Measurements from ENCODE around the gene UBE2J1. TPM values are rescaled to one million over a fixed set of nuclear protein-coding genes. Genes with fewer than 3 reads are reported as not detected.
"Not testable (repeated sequence)": the region's sequence is repeated elsewhere in the genome, so short reads cannot be mapped to it uniquely, and the experiment has no call there.

Gene UBE2J1
- 30.6 and 32.0 TPM in 2 replicates for total RNA-seq (ENCODE audit: low replicate concordance)
- long read RNA-seq, full-length matches to known transcripts: 8 of 32 reads
- long read RNA-seq, partial matches to known transcripts: 10 of 32 reads
- long read RNA-seq, other reads (novel, unspliced or antisense): 14 of 32 reads

GRCh38 chr6:89352278-89353117 is at the start of gene UBE2J1:
UBE2J1 (minus strand) TSS chr6:89352722; CDS start chr6:89352569, 153 bp downstream.
- H3K9me3 Mint-ChIP-seq: no peaks in the 10 kb centered on the region
- peak; percentile 90 for DNase-seq (ENCODE audit: extremely low spot score, unreplicated experiment)
- H3K27ac Mint-ChIP-seq: peak within 1 kb of the TSS; percentile 98
- peak within 1 kb of the TSS; percentile 97 for H3K4me3 Mint-ChIP-seq
- peaks cover 7% of the 10 kb centered on the region for H3K36me3 Mint-ChIP-seq
- peaks cover 47% of the 10 kb centered on the region for H3K4me1 Mint-ChIP-seq (ENCODE audit: unreplicated experiment)
- TF ChIP-seq, protein P1, sequence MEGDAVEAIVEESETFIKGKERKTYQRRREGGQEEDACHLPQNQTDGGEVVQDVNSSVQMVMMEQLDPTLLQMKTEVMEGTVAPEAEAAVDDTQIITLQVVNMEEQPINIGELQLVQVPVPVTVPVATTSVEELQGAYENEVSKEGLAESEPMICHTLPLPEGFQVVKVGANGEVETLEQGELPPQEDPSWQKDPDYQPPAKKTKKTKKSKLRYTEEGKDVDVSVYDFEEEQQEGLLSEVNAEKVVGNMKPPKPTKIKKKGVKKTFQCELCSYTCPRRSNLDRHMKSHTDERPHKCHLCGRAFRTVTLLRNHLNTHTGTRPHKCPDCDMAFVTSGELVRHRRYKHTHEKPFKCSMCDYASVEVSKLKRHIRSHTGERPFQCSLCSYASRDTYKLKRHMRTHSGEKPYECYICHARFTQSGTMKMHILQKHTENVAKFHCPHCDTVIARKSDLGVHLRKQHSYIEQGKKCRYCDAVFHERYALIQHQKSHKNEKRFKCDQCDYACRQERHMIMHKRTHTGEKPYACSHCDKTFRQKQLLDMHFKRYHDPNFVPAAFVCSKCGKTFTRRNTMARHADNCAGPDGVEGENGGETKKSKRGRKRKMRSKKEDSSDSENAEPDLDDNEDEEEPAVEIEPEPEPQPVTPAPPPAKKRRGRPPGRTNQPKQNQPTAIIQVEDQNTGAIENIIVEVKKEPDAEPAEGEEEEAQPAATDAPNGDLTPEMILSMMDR (conservative IDR thresholded peaks at IDR 0.05): no peak
- no peaks in the 10 kb centered on the region for H3K27me3 Mint-ChIP-seq

DNA sequence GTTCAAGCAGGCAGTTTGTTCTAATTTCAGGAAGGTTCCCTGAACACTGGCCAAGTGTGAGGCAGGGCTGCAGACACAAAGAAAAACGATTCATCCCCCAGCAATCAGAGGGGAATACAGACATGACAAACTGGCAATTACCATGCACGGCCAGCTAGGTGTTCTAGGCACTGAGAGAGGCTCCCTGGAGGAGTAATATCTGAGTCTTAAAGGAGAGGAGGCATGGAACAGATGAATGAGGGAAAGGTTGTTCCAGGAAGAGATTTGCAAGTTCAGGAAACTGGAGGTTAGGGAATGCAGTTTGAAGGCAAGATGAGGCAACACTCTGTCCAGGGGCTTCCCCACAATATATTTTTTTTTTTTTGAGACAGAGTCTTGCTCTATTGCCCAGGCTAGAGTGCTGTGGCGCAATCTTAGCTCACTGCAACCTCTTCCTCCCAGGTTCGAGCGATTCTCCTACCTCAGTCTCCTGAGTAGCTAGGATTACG is 48.4 kb upstream of the UBE2J1 start:
- DNase-seq (ENCODE audit: extremely low spot score, unreplicated experiment): no peak
- Mint-ChIP-seq H3K27me3 (peaks cover 1% of the 10 kb centered on the region), H3K27ac (peak overlapping the region; percentile 24), H3K36me3 (peaks cover 4% of the 10 kb centered on the region), H3K9me3 (no peaks in the 10 kb centered on the region), H3K4me1 (ENCODE audit: unreplicated experiment) (peaks cover 8% of the 10 kb centered on the region), H3K4me3 (no peak overlapping the region)
- TF ChIP-seq, protein P1 (conservative IDR thresholded peaks at IDR 0.05): no peak

DNA sequence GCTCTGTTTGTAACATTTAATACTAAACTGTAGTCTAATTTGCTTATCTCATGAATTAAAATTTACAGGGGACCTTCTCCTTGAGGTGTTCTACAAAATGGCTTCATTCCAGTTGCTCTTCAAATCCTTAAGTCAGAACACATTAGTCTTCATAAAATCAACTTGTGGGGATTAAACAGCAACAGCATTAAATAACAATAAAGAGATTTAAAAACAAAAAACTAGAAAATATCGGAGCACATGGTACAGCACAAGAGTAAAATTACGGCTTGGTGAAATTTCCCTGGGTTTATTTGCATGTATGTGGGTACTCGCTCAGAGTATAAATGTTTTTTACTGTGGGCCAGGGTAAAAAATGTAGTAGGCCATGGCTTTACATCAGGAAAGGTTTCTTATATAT is 47.5 kb upstream of the UBE2J1 start:
- H3K27me3 Mint-ChIP-seq: no peaks in the 10 kb centered on the region
- no peaks in the 10 kb centered on the region for H3K36me3 Mint-ChIP-seq
- TF ChIP-seq, protein P1 (conservative IDR thresholded peaks at IDR 0.05): no peak
- no peak overlapping the region for H3K4me3 Mint-ChIP-seq
- no peaks in the 10 kb centered on the region for H3K9me3 Mint-ChIP-seq
- H3K4me1 Mint-ChIP-seq (ENCODE audit: unreplicated experiment): peaks cover 4% of the 10 kb centered on the region
- no peak overlapping the region for H3K27ac Mint-ChIP-seq
- DNase-seq (ENCODE audit: extremely low spot score, unreplicated experiment): no peak

DNA sequence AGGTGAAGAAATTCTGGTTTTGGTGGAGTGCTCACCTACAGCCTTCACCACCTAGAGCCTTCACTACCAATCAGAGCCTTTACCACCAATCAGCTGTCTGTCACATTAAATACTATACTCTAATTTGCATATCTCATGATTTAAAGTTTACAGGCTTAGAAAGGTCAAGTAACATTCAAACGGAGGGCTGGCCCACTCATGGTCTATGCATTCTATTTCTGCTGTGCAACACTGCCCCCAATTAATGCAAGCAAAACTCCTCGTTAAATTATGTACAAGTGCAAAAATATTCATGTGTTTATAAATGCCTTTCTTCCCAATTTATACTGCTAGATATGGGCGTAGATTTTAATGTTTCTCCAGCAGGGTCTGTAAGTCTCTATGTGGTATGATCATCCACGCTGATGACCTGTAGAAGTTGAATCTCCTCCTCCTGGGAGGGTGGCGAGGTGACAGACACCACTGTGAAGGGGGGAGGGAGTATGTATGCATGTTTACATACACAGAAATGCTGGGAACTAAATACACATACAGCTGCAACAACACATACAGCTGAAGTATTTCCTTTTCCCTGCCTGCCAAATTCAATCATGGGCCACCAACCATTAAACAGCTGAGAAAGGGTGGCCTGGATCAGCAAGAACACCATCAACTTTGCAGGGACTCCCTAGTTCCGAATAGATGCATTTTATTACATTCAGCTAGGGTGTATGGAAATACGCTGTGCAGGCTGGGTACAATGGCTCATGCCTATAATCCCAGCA is 46.4 kb upstream of the UBE2J1 start:
- H3K9me3 Mint-ChIP-seq: no peaks in the 10 kb centered on the region
- DNase-seq (ENCODE audit: extremely low spot score, unreplicated experiment): no peak
- peaks cover 4% of the 10 kb centered on the region for H3K4me1 Mint-ChIP-seq (ENCODE audit: unreplicated experiment)
- H3K36me3 Mint-ChIP-seq: no peaks in the 10 kb centered on the region
- H3K4me3 Mint-ChIP-seq: no peak overlapping the region
- TF ChIP-seq, protein P1 (conservative IDR thresholded peaks at IDR 0.05): no peak
- no peak overlapping the region for H3K27ac Mint-ChIP-seq
- no peaks in the 10 kb centered on the region for H3K27me3 Mint-ChIP-seq

- H3K36me3 Mint-ChIP-seq; H3K4me3 Mint-ChIP-seq; H3K9me3 Mint-ChIP-seq; DNase-seq (ENCODE audit: extremely low spot score, unreplicated experiment); H3K27me3 Mint-ChIP-seq; H3K27ac Mint-ChIP-seq; H3K4me1 Mint-ChIP-seq (ENCODE audit: unreplicated experiment): not testable (repeated sequence)
- TF ChIP-seq, protein P1 (conservative IDR thresholded peaks at IDR 0.05): peak; percentile 53
These were observed 45.4 kb upstream of the UBE2J1 start for GRCh38 chr6:89397884-89398283.

Data from type B pancreatic cell (in vitro differentiated cells).